ENCODE measurements around the gene VASN.

DNA sequence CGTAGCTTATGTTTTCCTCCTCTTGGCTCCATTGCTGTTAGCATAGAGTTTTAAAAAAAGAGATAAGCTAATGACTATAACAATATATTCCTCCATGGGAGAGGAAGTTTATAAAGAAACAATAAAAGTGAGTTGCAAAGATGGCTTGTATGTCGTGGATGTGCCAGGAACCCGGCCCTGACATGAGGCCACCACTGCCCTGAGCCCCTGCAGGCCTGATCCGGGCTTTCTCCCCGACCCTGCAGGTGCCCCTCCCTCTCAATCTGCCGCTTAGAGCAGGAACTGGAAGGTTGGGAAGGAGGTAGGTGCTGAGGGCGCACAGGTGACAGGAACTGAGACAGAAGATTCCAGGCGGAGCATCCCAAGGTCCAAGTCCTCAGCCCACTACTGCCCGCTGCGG lies 32.2 kb upstream of the VASN start:
- TF ChIP-seq CTCF (IDR thresholded peaks at IDR 0.05) (no peak), POLR2A (IDR thresholded peaks at IDR 0.05) (no peak)

Data from breast epithelium (tissue), 3 donors.